AG04449 (cell line): ENCODE measurements around the gene APOC3.

Experiments
- CTCF ChIA-PET: fragments of 350-600 bp; formaldehyde crosslinking; extraction: SDS; loops from one replicate; lab custom pipeline; 2021; ENCODE audit warnings: antibody characterized with exemption; lab: Yijun Ruan, JAX
- POLR2A ChIA-PET: fragments of 400-600, 350-600 bp; formaldehyde crosslinking; extraction: SDS; loops from one replicate; lab custom pipeline; 2020; ENCODE audit warnings: antibody characterized with exemption, inconsistent platforms; lab: Yijun Ruan, JAX
- DNase-seq: peaks from one replicate; pipeline ENCODE4 v3.0.0-alpha.2; 2010; ENCODE audit warnings: low read depth, low spot score
- H3K4me3 ChIP-seq: 2 replicates; pipeline ENCODE4 v1.5.1; 2011; ENCODE audit warnings: low read depth, mild to moderate bottlenecking, control low read depth, low read length
- TF ChIP-seq, protein P1 (sequence below): IDR thresholded peaks from one replicate; pipeline ENCODE4 v1.5.1; 2011; ENCODE audit warnings: mild to moderate bottlenecking, moderate library complexity, low read length, control low read depth, inconsistent platforms; ENCODE audit not compliant: insufficient read depth; ENCODE audit errors: missing control alignments

The APOC3 gene

DNA sequence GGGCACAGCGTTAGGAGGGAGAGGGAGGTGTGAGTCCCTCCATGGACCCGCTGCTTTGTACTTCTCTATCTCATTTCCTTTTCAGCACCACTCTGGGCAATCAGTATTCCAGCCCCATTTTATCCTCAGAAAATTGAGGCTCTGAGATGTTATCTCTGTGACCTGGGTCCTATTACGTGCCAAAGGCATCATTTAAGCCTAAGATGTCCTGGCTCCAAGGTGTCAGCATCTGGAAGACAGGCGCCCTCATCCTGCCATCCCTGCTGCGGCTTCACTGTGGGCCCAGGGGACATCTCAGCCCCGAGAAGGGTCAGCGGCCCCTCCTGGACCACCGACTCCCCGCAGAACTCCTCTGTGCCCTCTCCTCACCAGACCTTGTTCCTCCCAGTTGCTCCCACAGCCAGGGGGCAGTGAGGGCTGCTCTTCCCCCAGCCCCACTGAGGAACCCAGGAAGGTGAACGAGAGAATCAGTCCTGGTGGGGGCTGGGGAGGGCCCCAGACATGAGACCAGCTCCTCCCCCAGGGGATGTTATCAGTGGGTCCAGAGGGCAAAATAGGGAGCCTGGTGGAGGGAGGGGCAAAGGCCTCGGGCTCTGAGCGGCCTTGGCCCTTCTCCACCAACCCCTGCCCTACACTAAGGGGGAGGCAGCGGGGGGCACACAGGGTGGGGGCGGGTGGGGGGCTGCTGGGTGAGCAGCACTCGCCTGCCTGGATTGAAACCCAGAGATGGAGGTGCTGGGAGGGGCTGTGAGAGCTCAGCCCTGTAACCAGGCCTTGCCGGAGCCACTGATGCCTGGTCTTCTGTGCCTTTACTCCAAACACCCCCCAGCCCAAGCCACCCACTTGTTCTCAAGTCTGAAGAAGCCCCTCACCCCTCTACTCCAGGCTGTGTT lies 829 bp upstream of the APOC3 start:
- CTCF ChIA-PET: interaction anchor here (0.7 to 1.9 kb wide), 5 partner anchors 9 to 277 kb away, joined by 3 to 8 read pairs (median 6); no protein-coding TSS in a partner anchor
- H3K4me3 ChIP-seq: no peak overlapping the region
- DNase-seq: no peak
- POLR2A ChIA-PET: no interaction called here
- TF ChIP-seq, protein P1, sequence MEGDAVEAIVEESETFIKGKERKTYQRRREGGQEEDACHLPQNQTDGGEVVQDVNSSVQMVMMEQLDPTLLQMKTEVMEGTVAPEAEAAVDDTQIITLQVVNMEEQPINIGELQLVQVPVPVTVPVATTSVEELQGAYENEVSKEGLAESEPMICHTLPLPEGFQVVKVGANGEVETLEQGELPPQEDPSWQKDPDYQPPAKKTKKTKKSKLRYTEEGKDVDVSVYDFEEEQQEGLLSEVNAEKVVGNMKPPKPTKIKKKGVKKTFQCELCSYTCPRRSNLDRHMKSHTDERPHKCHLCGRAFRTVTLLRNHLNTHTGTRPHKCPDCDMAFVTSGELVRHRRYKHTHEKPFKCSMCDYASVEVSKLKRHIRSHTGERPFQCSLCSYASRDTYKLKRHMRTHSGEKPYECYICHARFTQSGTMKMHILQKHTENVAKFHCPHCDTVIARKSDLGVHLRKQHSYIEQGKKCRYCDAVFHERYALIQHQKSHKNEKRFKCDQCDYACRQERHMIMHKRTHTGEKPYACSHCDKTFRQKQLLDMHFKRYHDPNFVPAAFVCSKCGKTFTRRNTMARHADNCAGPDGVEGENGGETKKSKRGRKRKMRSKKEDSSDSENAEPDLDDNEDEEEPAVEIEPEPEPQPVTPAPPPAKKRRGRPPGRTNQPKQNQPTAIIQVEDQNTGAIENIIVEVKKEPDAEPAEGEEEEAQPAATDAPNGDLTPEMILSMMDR: no peak

DNA sequence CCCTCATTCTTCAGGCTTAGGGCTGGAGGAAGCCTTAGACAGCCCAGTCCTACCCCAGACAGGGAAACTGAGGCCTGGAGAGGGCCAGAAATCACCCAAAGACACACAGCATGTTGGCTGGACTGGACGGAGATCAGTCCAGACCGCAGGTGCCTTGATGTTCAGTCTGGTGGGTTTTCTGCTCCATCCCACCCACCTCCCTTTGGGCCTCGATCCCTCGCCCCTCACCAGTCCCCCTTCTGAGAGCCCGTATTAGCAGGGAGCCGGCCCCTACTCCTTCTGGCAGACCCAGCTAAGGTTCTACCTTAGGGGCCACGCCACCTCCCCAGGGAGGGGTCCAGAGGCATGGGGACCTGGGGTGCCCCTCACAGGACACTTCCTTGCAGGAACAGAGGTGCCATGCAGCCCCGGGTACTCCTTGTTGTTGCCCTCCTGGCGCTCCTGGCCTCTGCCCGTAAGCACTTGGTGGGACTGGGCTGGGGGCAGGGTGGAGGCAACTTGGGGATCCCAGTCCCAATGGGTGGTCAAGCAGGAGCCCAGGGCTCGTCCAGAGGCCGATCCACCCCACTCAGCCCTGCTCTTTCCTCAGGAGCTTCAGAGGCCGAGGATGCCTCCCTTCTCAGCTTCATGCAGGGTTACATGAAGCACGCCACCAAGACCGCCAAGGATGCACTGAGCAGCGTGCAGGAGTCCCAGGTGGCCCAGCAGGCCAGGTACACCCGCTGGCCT lies 641 bp downstream of the APOC3 start:
- ChIA-PET CTCF (interaction anchor here (0.9 to 1.9 kb wide), 4 partner anchors 10 to 276 kb away, joined by 4 to 8 read pairs (median 6); partner anchors contain the start of gene APOA5), POLR2A (no interaction called here)
- H3K4me3 ChIP-seq: no peak overlapping the region
- DNase-seq: no peak
- TF ChIP-seq, protein P1: no peak

DNA sequence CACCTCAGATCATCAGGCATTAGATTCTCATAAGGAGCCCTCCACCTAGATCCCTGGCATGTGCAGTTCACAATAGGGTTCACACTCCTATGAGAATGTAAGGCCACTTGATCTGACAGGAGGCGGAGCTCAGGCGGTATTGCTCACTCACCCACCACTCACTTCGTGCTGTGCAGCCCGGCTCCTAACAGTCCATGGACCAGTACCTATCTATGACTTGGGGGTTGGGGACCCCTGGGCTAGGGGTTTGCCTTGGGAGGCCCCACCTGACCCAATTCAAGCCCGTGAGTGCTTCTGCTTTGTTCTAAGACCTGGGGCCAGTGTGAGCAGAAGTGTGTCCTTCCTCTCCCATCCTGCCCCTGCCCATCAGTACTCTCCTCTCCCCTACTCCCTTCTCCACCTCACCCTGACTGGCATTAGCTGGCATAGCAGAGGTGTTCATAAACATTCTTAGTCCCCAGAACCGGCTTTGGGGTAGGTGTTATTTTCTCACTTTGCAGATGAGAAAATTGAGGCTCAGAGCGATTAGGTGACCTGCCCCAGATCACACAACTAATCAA lies 2.2 kb downstream of the APOC3 start:
- no peak overlapping the region for H3K4me3 ChIP-seq
- TF ChIP-seq, protein P1: no peak
- no peak for DNase-seq
- POLR2A ChIA-PET: no interaction called here
- CTCF ChIA-PET: interaction anchor here (6.6 kb wide), 1 partner anchor 41 kb away, joined by 120 read pairs; the partner anchor contains the start of genes APOA5 and ZPR1

DNA sequence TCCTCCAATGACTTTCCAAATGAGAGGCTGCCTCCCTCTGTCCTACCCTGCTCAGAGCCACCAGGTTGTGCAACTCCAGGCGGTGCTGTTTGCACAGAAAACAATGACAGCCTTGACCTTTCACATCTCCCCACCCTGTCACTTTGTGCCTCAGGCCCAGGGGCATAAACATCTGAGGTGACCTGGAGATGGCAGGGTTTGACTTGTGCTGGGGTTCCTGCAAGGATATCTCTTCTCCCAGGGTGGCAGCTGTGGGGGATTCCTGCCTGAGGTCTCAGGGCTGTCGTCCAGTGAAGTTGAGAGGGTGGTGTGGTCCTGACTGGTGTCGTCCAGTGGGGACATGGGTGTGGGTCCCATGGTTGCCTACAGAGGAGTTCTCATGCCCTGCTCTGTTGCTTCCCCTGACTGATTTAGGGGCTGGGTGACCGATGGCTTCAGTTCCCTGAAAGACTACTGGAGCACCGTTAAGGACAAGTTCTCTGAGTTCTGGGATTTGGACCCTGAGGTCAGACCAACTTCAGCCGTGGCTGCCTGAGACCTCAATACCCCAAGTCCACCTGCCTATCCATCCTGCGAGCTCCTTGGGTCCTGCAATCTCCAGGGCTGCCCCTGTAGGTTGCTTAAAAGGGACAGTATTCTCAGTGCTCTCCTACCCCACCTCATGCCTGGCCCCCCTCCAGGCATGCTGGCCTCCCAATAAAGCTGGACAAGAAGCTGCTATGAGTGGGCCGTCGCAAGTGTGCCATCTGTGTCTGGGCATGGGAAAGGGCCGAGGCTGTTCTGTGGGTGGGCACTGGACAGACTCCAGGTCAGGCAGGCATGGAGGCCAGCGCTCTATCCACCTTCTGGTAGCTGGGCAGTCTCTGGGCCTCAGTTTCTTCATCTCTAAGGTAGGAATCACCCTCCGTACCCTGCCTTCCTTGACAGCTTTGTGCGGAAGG lies 2.9 kb downstream of the APOC3 start:
- no peak for DNase-seq
- ChIA-PET POLR2A (no interaction called here), CTCF (interaction anchor here (0.8 to 6.6 kb wide), 2 partner anchors 10 to 41 kb away, joined by 3 to 120 read pairs; partner anchors contain the start of genes APOA5 and ZPR1)
- H3K4me3 ChIP-seq: no peak overlapping the region
- TF ChIP-seq, protein P1: no peak

DNA sequence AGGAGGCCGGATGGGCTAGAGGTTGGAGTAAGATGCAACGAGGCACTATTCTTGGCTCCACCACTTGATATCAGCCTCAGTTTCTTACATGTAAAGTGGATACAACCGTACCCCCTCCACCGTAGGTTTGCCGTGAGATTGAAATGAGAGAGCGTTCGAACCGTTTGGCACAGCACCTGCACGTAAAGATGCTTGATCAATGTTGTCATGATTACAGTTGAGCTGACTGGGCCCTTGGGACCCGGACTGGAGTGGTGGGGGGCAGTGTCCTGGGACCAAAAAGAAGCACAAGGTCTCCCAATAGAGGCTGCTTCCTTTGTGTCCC lies 3.7 kb downstream of the APOC3 start:
- POLR2A ChIA-PET: interaction anchor here (0.7 kb wide), 1 partner anchor 346 kb away, joined by 3 read pairs; no protein-coding TSS in a partner anchor
- CTCF ChIA-PET: interaction anchor here (0.8 to 6.6 kb wide), 3 partner anchors 9 to 42 kb away, joined by 3 to 120 read pairs (median 24); partner anchors contain the start of genes APOA4, APOA5 and ZPR1

More for the DNA sequence above, 3.7 kb downstream of the APOC3 start:
- H3K4me3 ChIP-seq: no peak overlapping the region
- TF ChIP-seq, protein P1: no peak
- no peak for DNase-seq
